HG03280 (cell line): ENCODE results near the gene SLC35A2.
"Not testable (repeated sequence)": the region's sequence is repeated elsewhere in the genome, so short reads cannot be mapped to it uniquely, and the experiment has no call there.

Experiments
- ATAC-seq: cut with Tn5 transposase; IDR thresholded peaks from one replicate; pipeline ENCODE4 v1.9.1; 2021; ENCODE audit warnings: mild to moderate bottlenecking, moderate library complexity; ENCODE audit not compliant: unreplicated experiment

The SLC35A2 gene

DNA sequence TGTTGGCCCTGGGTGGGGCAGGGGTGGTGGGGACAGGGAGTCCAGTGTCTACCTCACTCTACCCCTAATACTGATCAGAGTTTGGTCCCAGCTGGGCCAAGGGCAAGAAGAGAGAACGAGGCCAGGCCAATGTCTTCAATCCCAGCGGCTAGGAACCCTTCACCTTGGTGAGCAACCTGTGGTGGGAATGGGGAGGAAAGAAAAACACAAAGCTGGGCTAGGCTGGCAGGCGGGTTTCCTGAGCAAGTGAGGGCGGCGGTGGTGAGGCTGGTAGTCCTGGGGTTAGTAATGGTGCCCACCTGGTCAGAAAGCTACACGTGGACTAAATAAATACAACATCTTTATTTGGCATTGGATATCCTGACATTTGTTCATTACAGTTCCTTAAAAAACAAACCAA lies 8.2 kb downstream of the SLC35A2 start:
- no peak for ATAC-seq

DNA sequence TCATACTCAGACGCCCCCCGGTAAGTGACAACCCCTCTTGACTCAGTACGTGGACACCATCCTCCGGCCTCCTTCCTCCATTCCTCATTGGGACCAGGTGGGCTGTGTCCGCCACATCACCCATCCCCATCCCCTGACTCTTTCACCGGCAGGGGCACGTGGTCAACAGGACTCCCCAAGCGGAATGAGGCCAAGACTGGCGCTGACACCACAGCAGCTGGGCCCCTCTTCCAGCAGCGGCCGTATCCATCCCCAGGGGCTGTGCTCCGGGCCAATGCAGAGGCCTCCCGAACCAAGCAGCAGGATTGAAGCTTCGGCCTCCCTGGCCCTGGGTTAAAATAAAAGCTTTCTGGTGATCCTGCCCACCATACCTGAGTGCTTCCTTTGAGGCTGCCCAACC lies 8.7 kb downstream of the SLC35A2 start:
- ATAC-seq = no peak

DNA sequence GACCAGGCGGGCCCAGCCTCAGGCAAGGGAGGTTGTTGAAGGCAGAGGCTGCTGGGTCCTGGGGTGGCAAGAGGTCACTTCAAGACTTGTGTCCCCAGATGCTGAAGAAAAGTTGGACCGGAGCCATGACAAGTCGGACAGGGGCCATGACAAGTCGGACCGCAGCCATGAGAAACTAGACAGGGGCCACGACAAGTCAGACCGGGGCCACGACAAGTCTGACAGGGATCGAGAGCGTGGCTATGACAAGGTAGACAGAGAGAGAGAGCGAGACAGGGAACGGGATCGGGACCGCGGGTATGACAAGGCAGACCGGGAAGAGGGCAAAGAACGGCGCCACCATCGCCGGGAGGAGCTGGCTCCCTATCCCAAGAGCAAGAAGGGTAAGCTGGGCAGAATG lies 9.3 kb downstream of the SLC35A2 start:
- no peak for ATAC-seq

DNA sequence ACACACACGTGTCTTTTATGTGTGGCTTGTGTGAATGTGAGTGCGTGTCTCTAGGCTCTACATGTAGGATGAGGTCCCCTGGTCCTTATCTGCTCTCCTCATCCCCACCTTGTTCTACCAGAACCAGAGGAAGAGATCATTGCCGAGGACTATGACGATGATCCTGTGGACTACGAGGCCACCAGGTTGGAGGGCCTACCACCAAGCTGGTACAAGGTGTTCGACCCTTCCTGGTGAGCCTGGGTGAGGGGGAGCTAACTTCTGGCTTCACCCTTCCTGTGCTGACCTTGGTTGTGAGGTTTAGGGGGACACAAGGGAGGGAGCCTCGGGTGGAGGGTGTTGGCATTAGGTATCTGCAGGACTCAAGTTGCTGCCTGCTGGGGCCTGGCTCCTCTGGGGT lies 10.4 kb downstream of the SLC35A2 start:
- no peak for ATAC-seq

DNA sequence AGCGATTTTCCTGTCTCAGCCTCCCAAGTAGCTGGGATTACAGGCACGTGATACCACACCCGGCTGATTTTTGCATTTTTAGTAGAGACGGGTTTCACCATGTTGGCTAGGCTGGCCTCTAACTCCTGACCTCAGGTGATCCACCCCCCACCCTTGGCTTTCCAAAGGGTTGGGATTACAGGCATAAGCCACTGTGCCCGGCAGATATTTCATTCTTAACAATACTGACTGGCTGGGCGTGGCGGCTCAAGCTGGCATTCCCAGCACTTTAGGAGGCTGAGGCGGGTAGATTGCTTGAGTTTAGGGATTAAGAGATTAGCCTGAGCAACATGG lies 12.4 kb downstream of the SLC35A2 start:
- no peak for ATAC-seq

DNA sequence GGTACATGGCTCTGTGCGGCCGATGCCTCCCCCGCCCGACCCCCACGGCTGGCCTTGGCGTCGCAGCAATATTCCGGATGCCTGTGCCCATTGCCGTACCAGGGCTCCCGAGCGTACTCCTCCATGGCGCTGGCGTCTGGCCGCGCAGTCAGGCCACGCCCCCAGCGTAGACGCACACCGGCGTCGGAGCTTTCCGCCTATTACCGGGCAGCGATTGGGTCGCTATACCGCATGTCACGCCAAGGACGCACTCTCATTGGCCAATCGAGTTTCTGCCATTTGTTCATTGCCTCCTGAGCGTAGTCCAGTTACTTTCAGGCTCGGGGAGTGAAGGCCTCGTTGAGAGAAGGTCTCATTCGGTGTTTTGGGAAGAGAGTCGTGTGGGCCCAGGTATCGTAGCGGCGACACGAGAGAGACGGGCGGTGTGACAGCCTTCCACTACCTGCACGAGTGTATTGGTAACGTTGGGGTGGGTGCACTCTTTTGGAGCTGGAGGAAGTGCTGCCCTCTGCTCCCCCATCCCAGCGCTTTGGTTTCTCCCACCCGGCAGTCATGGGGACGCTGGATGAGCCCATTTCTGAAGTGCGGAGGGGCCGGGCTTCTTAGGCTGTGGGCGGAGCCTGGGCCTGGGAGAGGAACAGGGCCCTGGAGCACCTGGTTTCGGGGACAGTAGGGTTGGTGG lies 13.7 kb downstream of the SLC35A2 start, which contains the start of the genes PQBP1 and TIMM17B:
Gene PQBP1, plus strand, starts transcription at position 306 of the 682 bp plus-strand sequence. CDS start 580 bp downstream, outside the sequence.
Gene TIMM17B, minus strand, starts transcription at position 144 of the 682 bp plus-strand sequence. Its CDS starts 19 bp downstream, at position 125.
- ATAC-seq = peak; percentile 87

DNA sequence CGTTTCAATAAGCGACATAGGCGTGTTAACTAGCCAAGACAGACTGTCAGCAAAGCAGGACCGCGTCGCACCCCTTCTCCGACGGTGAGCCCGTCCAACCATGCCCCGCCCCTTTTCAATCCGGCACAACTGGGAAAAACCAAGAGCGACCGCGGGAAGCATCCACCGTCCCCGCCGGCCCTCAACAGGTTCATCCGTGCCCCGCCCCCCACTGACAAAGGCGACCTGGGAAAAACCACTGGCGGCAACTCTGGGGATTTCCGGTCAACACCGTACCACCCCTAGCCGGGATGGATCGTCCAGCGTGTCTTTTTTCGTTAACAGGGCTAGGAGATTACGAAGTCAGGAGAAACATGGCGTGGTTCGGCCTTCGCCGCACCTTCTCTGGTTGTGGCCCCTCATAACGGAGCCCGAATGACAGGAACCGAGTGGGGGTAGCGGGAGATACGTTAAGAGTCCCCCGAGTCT lies 14.3 kb downstream of the SLC35A2 start:
- peak; percentile 27 for ATAC-seq

DNA sequence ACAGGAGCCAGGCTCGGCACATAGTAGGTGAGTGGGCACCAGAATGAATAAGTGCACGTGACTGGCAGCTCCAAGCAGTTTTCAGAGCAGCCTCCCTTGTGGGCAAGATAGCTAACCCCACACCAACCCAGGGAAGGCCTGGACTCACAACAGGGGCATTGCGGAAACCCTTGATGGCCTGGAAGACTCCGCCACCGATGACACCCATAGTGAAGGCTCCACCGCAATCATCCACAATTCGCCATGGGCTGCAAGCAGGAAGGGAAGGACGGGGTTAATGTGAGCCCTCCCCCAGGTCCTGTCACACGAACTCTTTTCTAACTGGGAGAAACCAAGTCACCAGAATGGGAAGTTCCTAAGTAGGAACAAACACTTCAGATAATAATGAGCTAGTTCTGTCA lies 14.8 kb downstream of the SLC35A2 start:
- ATAC-seq = no peak

DNA sequence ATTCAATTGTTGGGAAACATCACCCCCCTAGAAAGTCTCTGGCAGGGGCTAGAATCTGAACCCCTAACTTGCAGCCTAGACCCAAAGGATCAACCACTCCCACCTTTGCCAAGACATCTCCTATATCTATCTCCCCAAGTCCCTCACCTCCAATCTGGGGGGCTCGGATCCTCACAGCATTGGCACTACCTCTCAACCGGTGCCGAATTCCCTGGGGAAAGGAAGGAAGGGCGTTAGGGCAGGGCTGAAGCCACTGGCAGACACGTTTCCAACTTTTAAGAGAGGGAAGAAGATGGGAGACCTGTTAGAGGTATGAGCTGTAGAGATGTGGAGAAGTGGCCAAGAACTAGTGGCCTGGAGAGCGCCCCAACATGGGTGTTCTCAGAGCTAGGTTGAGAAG lies 16.6 kb downstream of the SLC35A2 start:
- ATAC-seq = no peak

DNA sequence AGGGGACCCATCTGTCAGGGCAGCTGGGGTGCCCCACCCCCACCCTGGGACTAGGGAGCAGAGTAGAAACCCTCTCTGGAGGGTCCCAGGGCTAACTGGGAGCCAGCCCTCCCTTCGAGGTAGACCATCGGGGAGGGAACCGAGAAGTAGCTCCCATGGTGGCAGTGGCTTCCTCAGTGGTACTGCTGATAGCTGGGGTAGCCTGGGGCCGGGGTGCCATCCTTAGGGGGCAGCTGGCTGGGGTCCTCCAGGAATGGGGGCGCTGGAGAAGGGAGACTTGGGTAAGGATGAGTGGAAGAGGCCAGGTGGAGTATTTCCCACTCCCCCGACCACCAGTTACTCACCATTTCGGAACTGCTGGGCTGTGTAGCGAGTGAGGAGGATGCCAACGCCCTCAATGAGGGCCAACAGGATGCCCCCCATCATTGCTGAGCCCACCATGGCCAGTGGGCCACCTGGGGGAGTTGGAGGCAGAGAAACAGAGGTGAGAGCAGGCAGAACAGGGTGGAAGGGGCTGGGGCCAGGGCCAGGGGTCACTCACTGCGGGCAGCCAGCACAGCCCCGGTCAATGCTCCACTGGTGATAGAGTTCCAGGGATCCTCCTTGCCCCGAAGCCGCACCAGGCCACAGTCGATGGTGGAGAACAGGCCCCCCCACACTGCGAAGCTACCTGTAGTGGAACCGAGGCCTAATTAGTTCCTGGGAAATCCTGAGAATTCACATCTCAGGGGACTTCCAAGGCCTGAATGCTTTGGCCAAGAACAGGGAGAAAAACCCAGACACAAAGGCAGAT lies 17.7 kb downstream of the SLC35A2 start:
- ATAC-seq = no peak

DNA sequence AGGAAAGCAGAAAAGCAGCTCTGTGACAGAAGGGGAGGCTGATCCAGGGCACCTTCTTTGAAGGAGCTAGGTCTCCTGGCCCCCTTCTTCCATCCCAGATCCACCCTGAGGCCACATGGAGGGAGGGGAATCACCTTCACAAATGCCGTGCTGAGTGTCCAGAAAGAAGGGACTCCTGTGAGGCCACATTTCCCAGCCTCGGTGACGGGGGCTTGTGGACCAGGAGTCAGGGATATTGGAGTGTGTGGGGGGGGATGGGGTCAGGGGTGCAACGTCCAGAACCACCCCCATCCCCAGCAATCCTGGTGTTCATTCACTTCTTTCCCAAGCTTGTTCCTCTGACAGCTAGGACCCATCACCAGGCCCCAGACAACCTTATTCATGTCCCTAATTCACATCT lies 18.6 kb downstream of the SLC35A2 start:
- no peak for ATAC-seq

DNA sequence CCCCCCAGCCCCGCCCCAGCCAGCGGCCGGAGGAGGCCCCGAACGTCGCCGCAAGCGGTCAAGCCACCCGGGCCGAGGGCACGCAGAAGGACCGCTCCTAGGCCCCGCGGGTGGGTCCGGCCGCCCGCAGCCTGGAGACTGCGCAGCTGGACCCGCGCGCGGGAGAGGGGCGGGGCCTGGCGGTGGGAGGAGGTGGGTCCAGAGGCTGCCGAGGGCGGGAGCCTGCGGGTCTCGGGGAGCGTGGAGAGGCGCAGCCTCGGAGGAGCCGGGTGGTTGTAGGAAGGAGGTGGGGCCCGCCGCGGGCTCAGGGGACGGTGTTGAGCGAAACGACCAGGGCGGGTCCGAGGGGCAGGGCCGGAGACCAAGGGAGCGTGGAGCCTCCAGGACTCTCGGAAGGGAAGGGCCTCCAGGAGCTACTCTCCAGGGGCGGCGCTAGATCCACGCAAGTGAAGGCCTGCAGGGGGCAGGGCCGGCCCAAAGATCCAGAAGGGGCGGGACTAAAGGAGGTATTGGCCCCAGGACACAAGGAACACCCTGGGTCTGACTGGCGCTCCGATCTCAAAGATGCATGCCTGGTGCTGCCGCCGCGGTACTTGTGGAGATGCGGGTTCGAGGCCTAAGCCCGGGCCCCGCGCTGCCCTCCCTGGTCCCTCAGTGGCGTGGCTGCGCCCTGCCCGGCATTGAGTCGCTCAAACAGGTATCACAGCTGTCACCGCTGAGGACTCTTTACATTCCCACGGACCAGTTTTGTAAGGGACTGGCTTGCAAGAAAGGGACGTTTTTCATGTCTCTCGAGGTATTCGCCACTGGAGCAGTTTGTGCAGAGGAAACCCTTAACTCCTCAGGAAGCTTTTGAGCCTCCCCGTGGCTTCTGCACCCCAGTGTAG lies 19.8 kb downstream of the SLC35A2 start:
- ATAC-seq = peak; percentile 78

DNA sequence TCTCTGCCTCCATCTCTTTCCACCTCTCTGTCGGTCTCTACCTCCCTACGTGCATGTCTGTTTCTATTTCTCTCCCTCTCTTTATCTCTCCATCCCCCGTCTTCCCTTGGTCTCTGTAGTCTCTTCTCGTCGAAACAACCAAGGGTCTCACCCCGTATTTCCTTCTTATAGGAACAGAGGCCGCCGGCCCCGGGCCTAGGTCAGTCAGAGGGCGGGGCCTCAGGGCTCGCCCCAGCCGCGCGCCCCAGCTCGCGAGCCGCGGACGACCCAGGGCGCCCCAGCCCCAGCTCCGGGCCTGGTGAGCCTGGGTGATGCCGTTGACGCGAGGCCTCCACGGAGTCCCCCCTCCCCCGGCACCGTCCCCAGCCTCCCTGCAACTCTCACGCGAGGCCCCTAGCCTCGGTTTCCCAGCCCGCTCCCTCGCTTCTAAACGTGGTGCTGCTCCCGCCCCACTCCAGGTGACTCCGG lies 20.5 kb downstream of the SLC35A2 start:
- ATAC-seq = peak; percentile 45

DNA sequence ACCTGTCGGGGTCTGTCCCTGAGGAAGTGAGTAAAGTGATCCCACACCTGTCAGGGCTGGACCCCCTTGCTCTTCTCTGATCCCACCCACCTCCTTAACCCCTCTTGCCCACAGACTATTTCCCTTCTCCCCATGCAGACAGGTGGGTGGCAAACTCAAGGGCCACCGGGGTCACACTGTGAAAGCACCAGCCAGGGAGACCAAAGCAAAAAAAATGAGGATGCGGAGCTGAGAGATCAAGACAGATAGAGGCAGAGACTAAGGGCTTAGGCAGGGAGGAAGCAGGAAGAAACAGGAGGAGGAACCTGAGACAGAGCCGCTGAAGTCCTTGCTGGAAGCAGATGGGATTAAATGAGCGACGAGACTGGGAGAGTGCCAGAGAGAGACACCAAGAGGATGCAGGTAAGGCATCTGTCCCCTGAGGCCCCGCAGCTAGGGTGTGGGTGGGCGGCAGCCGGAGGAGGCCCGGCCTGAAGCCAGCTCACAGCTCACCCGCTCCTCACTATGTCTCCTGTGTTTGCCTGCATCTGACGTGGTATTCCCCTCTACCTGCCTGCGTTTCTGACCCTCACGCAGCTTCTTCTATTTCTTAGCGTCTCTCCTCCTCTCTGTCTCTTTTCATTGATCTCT lies 21.0 kb downstream of the SLC35A2 start:
- ATAC-seq = no peak

DNA sequence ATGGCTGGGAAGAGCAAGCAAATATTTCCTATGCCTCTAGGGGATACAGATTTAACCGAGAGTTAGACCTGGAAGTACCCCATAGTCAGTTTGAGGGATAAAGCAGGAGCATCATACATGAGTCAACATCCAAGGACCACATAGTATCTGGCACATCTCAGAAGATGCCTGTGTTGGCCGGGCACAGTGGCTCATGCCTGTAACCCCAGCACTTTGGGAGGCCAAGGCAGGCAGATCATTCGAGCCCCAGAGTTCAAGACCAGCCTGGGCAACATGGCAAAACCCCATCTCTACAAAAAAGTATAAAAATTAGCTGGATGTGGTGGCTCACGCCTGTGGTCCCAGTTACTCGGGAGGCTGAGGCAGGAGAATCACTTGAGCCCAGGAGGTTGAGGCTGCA lies 24.9 kb downstream of the SLC35A2 start:
- not testable (repeated sequence) for ATAC-seq

DNA sequence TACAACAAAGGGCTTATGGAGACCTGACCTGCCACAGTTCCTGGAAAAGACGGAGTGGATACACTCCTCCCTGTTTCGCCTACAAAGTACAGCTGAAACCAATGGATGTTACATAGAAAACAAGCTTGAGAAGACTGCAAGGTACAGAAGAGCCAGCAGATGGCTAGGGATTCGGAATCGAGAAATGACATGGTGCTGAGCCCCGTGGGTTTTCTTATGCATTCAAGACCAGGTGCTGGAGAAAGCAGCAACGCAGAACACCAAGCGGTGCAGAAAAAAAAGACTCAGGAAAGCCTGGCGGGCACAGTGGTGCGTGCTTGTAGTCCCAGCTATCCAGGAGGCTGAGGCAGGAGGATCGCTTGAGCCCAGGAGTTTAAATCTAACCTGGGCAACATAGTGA lies 27.7 kb downstream of the SLC35A2 start:
- ATAC-seq = no peak

DNA sequence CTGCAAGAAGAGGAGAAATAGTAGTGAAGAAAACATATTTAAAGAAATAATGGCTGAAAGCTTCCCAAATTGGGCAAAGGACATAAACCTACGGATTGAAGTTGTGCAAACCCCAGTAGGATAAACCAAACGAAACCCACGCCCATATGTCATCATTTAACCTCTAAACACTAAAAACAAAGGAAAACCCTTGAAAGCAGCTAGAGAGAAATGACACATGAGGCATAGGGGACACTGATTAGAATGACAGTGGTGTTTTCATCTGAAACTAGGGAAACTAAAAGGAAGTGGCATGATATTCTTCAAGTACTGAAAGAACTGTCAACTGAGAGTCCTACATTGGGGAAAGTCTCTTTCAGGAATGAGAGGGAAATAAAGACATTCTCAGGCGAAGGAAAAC lies 34.5 kb downstream of the SLC35A2 start:
- ATAC-seq = not testable (repeated sequence)

DNA sequence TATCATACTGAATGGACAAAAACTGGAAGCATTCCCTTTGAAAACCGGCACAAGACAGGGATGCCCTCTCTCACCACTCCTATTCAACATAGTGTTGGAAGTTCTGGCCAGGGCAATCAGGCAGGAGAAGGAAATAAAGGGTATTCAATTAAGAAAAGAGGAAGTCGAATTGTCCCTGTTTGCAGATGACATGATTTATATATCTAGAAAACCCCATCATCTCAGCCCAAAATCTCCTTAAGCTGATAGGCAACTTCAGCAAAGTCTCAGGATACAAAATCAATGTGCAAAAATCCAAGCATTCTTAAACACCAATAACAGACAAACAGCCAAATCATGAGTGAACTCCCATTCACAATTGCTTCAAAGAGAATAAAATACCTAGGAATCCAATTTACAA lies 39.4 kb downstream of the SLC35A2 start:
- not testable (repeated sequence) for ATAC-seq

DNA sequence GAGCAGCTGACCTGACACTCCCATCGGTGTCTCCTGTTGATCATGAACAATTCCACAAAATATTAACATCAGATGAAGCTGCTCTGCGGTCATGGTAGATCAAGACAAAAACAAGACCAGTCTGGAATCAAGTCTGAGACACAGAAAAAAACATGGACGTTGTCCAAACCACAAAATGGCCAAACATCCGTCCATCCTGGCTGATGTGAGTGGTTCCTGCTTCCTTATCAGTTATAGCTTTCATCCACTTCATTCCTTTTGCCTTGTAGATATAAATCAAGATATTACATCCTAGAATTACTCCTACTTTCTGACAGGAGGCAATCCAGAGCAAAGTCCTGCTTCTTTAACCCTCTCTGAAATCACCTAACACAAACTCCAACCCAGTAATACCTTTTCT lies 47.2 kb downstream of the SLC35A2 start:
- ATAC-seq = no peak

DNA sequence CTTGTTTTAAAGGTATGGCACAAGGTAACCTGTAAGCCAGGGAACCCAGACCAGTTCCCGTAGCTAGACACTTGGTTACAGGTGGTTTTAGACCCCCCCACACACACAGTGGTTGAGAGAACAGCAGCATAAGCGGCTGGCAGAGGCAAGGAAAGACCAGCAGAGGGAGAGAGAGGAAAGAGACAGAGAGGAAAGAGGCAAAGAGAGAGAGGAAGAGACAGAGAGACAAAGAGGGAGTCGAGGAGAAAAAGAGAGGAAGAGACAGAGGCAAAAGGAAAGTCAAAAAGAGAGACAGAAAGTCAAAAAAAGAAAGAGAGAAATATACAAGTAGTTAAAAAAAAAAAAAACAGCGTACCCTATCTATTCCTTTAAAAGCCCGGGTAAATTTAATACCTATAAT lies 56.5 kb downstream of the SLC35A2 start:
- ATAC-seq = no peak
